Superior temporal gyrus (tissue), 1 donor: ENCODE results near the gene SEPTIN5.
"Not testable (repeated sequence)": the region's sequence is repeated elsewhere in the genome, so short reads cannot be mapped to it uniquely, and the experiment has no call there.

ENCODE experiments used
- DNase-seq: peaks from one replicate; pipeline ENCODE4 v3.0.0-alpha.2; 2016; ENCODE audit errors: extremely low spot score

SEPTIN5 gene

DNA sequence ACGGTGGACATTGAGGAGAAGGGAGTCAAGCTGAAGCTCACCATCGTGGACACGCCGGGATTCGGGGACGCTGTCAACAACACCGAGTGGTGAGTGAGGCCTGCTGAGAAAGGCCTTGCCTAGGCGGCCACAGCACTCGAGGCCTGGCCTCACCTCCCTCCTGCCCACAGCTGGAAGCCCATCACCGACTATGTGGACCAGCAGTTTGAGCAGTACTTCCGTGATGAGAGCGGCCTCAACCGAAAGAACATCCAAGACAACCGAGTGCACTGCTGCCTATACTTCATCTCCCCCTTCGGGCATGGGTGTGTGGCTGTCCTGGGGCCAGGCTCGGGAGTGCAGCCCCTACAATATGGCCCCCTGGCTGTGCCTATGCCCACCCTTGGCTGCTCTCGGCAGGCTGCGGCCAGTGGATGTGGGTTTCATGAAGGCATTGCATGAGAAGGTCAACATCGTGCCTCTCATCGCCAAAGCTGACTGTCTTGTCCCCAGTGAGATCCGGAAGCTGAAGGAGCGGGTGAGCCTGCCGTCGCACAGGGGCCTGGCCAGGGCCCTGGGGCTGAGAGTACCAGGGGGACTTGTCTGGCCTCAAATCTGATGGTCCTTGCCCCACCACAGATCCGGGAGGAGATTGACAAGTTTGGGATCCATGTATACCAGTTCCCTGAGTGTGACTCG is 6.0 kb downstream of the SEPTIN5 start:
- DNase-seq: no peak

DNA sequence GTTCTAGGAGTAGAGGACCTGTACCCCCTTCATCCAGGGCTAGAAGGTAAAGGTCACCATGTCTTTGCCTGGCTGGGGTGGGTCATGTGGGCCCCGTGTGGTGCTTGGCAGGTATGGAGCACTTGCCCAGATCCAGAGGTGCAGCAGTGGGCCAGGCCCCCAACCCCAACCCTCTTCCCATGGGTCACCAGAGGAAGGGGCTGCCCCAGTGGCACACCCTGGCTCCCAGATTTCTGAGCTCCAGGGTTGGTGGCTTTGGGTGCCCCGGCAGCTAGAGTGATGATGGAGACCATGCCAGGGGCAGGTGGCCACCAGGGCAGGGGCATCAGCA is 6.7 kb downstream of the SEPTIN5 start:
- DNase-seq: no peak

DNA sequence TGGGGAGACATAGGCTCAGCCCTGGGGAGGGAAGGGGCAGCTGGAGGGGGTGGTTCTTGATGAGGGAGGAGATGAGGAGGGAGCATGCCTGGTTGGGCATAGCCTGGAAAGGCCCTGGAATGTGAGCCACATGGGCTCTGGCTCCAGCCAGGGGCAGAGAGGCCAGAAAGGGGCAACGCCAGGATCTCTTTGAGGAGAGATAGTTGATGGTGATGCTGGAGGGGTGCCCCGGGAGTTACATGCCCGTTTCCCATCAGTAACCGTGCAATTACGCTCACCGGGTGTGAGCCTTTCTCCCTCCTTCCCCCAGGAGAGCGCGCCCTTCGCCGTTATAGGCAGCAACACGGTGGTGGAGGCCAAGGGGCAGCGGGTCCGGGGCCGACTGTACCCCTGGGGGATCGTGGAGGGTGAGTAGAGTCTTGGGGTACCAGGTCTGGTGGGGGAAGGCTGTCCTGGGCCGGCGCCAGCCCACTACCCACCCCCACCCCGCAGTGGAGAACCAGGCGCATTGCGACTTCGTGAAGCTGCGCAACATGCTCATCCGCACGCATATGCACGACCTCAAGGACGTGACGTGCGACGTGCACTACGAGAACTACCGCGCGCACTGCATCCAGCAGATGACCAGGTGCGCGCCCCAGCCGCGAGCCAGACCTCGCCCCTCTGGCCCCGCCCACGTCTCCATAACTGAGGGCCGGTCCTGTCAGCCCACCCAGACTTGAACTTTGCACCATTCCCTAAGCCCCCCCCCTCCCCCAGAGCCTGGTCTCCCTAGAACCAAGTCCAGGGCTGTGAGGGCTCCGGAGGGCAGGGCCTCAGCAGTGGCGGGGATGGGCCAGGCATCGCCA is 7.3 kb downstream of the SEPTIN5 start:
- DNase-seq: no peak

DNA sequence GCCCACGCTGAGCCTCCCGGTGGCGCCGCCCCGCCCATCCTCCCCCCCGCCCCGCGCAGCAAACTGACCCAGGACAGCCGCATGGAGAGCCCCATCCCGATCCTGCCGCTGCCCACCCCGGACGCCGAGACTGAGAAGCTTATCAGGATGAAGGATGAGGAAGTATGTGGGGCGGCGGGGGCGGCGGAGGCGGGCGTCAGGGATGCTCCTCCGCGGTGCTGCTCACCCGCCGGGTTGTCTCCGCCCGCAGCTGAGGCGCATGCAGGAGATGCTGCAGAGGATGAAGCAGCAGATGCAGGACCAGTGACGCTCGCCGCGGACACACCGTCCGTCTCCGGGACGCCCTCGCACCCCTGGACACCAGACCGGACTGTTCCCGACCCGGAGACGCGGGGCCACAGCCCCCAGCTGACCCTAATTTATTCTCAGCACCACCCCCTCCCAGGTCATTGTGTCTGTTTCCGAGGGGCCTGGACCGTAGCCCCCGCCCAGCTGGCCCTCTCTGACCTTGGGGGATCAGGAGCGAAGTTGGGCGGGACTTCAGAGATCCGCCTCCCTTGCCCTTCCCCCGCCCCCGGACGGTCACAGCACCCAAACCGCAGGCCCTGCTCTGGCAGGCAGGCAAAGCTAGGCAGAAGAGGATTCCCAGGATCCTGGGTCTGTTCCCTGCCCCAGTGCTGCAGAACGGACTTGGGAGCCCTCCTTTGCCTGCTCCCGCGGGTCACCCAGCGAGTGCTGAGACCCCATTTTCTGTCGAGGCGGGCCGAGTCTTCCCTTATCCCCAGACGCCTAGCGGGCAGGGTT is 8.1 kb downstream of the SEPTIN5 start:
- no peak for DNase-seq

DNA sequence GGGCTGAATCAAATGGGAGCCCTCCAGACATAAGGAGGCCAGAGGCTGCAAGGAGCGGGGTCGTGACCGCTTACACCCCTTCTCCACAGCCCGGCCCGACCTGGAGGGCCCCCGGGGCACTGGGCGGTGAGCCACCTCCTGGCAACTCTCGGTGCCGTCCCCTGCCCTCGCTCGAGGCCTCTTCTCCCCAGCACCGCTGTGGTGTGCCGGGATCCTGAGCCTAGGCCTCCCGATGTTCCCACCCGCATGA is 8.6 kb downstream of the SEPTIN5 start:
- DNase-seq: no peak

DNA sequence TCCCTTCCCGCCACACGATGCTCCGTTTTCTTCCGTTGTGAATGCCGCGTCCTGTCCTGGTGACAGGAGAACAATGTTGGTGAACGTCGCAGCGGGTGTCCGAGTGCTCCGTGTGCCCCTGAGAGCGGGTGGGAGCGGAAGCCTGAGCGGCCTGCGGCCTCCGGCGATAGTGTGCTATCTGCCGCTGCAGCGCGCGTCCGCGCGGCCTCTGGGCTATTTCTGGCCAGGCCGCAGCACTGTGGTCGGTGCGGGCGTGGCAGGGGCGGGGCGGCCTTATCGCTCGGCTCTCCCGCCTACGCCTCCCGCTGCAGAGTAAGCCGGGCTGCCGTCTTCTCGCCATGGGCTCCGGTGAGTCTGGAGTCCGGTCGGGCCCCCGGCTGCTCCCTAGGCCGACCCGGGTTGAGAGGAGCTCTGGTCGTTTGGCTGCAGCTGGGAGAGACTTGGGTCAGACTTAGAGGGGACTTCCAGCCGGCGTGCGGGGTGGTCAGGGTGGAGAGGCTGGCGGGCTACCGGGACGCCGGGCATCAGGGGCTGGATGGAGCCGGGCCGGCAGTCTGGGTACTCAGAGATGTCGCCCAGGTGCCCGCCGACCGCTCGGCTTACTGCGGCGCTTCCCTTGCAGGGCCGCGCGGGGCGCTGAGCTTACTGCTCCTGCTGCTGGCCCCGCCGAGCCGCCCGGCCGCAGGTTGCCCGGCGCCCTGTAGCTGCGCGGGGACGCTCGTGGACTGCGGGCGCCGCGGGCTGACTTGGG is 9.1 kb downstream of the SEPTIN5 start, which contains the start of gene GP1BB:
TSS of gene GP1BB (plus strand) at position 308 of the 751 bp plus-strand sequence. CDS start at position 339, 31 bp downstream.
- no peak for DNase-seq

DNA sequence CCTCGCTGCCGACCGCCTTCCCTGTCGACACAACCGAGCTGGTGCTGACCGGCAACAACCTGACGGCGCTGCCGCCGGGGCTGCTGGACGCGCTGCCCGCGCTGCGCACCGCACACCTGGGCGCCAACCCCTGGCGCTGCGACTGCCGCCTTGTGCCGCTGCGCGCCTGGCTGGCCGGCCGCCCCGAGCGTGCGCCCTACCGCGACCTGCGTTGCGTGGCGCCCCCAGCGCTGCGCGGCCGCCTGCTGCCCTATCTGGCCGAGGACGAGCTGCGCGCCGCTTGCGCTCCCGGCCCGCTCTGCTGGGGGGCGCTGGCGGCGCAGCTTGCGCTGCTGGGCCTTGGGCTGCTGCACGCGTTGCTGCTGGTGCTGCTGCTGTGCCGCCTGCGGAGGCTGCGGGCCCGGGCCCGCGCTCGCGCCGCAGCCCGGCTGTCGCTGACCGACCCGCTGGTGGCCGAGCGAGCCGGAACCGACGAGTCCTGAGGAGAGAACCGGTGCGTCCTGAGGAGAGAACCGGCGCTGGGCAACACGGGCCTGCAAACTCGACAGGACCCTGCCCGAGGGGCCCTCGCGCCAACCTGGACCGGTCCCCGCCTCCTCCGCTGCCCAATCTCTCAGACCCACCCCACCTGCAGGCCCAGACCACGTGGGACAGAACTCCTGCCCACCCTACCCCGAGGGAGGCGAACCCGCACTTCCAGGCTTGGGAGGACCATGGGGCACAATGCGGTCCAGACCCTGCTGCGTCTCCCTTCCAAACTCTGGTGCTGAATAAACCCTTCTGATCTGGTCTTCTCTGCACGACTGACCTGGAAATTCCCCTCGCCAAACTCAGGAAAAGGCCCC is 9.9 kb downstream of the SEPTIN5 start:
- no peak for DNase-seq

DNA sequence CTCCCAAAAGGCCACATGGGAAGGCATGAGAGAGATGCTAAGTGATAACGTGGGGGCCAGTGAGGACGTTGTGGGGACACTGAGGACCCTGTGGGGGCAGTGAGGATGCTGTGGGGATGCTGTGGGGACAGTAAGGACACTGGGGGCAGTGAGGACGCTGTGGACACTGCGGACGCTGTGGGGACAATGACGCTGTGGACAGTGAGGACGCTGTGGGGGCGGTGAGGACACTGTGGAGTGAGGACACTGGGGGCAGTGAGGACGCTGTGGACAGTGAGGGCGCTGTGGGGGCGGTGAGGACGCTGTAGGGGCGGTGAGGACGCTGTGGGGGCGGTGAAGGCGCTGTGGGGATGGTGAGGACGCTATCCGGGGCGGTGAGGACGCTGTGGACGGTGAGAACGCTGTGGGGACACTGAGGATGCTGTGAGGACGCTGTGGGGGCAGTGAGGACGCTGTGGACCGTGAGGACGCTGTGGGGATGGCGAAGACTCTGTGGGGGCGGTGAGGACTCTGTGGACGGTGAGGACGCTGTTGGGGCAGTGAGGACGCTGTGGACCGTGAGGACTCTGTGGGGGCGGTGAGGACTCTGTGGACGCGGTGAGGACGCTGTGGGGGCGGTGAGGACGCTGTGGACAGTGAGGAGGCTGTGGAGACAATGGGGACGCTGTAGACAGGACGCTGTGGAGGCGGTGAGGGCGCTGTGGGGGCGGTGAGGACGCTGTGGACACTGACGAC is 10.8 kb downstream of the SEPTIN5 start:
- DNase-seq: no peak

DNA sequence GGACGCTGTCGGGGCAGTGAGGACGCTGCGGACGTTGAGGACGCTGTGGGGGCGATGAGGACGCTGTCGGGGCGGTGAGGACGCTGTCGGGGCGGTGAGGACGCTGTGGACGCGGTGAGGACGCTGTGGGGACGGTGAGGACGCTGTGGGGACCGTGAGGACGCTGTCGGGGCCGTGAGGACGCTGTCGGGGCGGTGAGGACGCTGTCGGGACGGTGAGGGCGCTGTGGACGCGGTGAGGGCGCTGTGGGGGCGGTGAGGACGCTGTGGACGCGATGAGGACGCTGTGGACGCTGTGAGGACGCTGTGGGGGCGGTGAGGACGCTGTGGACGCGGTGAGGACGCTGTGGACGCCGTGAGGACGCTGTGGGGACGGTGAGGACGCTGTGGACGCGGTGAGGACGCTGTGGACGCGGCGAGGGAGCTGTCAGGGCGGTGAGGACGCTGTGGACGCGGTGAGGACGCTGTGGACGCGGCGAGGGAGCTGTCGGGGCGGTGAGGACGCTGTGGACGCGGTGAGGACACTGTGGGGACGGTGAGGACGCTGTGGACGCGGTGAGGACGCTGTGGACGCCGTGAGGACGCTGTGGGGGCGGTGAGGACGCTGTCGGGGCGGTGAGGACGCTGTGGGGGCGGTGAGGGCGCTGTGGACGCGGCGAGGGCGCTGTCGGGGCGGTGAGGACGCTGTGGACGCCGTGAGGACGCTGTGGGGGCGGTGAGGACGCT is 11.9 kb downstream of the SEPTIN5 start:
- DNase-seq: not testable (repeated sequence)

DNA sequence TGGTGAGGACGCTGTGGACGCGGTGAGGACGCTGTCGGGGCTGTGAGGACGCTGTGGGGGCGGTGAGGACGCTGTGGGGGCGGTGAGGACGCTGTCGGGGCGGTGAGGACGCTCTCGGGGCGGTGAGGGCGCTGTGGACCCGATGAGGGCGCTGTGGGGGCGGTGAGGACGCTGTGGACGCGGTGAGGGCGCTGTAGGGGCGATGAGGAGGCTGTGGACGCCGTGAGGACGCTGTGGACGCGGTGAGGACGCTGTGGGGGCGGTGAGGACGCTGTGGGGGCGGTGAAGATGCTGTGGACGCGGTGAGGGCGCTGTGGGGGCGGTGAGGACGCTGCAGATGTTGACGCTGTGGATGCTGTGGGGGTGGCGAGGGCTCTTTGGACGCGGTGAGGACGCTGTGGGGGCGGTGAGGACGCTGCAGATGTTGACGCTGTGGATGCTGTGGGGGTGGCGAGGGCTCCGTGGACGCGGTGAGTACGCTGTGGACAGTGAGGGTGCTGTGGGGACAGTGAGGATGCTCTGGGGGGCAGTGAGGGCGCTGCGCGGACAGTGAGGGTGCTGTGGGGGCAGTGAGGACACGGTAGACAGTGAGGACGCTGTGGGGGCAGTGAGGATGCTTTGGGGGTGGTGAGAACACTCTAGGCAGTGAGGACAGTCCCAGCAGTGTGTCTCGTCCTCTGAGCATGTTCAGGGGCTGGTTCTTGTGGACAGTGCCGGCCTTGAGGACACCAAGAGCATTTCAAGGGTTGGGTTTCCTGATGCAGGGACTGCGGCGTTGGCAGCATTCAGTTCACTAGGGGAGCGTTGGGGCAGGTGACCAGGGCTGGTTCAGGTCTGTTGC is 13.2 kb downstream of the SEPTIN5 start:
- no peak for DNase-seq

DNA sequence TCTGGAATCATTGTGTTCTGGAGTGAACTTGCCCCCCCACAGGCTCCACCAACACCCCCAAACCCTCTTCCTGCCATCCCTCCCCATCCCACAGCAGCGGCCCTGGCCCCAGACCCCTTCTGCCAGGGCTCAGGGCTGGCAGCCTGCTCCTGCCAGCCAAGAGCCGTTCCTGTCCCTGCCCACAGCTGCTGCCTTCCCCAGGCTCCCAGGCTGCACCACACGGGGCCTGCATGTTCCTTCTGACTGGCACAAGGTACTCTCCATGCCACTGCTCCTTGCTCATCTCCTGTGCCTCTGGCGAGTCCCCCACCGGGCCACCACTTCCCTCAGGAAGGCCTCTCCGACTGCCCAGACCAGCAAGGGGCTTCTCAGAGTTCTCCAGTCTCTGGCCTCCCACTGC is 14.0 kb downstream of the SEPTIN5 start:
- no peak for DNase-seq

DNA sequence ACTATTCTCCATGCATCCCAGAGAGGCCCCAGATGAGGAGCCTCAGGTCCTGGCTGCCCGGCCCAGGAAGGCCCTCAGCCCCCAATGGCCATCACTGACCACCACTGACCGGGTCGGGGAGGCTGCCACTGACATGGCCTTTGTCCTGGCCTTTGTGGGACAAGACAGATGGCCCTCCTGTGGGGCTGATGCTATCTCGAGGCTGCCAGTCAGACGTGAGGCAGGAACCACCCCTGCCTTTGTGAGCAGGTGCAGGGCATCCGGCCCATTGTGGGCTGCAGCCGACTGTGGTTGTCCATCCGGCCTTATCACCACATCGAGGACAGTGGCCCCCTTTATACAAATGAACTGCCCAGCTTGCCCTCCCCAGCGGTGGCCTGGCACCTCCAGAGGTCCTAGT is 14.5 kb downstream of the SEPTIN5 start:
- no peak for DNase-seq

DNA sequence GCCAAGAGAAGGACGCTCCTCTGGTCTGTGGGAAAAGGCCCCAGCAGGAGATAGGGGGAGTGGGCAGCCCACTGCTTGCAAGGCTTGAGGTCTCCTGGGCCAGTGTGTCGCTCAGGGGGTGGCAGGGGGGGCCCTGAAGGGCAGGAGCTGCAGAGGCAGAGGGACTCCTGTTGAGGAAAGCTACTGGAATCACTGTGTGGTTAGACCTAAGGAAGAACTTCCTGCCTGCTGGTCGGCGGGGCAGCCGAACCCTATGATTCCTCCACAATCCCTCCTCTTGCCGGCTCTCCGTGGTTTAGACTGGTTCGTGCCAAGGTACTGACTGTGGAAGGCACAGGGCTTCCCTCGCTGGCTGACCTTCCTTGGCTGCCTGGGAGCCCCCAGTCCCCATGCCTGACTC is 15.2 kb downstream of the SEPTIN5 start:
- DNase-seq: no peak

DNA sequence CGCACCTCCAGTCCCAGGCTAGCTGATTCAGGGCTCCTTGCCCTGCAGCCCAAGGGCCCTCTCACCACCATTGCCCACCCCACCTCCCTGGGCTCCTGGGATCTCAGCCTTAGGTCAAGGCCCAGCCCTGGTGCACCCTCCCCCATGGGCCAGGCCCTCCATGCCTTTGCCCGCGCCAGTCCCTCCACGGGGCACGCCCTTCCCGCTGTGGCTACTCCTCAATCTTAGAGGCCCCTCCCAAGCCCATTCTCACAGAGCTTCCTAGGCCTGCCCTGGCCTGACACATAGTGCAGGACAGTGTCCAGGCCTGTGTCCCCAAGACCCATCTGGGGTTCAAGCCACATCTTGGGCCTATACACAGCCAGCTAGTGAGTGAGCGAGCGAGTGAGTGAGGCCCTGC is 15.9 kb downstream of the SEPTIN5 start:
- no peak for DNase-seq

DNA sequence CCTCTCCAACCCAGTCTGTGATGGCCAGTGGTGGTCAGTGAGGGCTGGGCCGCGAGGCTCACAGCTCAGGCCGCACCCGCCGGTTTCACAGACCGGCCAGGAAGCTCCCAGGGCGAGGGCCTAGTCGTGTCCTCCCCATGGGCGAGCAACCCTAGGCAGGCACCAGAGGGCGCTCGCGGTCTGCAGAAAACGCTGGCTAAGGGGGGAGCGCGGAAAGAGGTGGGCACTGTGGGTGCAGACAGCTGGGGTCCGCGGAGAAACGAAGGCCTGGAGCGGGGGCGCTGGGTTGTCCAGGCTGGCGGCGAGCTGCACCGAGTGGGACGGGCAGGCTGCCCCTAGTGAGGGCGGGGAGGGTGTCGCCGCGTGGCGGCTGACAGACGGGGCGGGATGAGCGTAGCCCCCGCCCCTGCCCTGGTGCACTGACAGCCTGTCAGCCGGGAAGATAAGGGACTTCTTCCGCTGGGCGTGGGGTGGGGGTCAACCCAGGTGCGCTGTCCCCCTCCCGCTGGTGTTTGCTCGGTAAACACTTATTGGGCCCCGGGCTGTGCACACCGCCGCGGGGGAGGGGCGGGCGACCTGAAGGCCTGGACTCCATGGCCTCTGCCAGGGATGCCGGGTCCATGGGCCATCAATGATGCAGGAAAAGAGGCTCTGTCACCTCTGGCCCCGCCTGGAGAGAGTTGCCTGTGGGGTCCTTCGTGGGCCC is 16.5 kb downstream of the SEPTIN5 start:
- DNase-seq: peak; percentile 91

DNA sequence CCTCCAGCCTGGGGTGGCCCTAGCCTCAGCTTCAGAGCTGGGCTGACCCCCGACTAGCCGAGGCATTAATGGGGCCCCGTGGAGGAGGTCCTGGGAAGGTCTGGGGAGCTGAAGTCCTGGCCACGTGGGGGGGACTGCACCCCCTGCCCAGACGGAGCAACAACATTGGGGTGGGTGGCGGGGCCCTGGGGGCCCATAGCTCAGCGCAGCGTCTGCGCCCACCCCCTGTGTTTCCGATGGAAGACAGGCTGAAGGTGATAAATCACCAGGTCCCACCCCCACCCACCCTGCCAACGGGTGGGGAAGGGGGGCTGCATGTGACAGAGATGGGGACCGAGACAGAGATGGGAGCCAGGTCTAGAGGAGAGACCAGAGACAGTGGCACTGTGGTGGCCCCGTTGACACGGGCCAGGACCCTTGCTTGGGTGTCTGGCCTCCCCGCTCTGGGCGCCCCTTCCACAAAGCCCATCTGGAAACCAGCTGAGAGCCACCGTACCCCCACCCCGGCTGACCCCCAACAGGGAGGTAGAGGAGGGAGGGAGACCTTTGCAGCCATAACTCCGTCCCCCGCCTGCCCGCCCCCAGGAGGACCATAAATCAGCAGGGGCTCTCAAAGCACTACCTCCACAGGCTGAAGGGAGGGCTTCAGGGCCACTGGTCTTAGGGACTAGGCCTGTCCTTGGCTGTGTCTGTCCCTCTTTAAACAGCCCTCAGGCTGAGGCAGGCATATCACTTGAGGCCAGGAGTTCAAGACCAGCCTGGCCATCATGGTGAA is 17.2 kb downstream of the SEPTIN5 start:
- no peak for DNase-seq

DNA sequence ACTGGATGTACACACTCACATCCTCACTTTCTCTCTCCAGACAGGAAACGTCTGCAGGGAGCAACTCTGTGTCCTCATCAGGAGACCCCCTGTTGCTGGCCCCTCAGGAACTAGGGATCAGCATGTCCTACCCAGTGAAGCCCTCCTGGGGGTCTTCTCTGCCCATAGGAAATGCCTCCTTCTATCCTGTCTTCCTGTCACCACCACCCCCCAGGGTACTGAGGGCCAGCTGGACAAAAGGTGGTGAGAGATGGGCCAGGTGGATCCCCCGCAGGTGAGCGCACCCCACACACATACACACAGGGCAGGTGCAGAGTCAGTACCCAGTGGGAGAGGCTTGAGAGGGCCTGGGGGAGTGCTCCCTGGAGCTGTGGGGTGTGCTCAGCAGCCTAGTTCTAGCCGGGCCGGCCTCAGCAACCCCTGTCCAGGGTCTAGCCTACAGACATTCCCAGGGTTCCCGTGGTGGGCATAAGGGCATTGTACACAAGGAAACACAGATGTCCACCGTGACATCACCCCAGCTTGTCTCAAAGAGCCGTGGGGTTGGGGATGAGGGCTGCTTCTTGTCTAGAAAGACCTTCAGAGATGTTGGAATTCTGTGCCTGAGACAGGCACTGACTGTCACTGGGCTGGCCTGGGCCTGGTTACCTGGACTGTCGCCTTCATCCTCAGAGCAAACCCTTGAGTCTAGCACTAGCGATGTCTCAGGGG is 18.3 kb downstream of the SEPTIN5 start:
- no peak for DNase-seq
